GM23248 (cell line): ENCODE data around the gene TTC16. TPM values are rescaled to one million over a fixed set of nuclear protein-coding genes. Genes with fewer than 3 reads are reported as not detected.
A peak's percentile ranks its signal among the peaks of the same experiment; 100 is the strongest.

Experiments used
- DNase-seq: peaks from one replicate; pipeline ENCODE4 v3.0.0-alpha.2; 2015
- H2AFZ ChIP-seq: fragments of 200-600 bp; sonication (generic); 2 replicates; pipeline ENCODE4 v1.6.1; 2016; ENCODE audit warnings: antibody characterized with exemption
- H3F3A ChIP-seq: fragments of 200-600 bp; sonication (generic); 2 replicates; pipeline ENCODE4 v1.6.1; 2016; ENCODE audit warnings: mild to moderate bottlenecking, antibody characterized with exemption, mixed run types; ENCODE audit not compliant: insufficient read depth
- H3K27ac ChIP-seq: fragments of 200-600 bp; sonication (generic); 2 replicates; pipeline ENCODE4 v1.5.1; 2016; ENCODE audit warnings: mild to moderate bottlenecking
- H3K27me3 ChIP-seq: fragments of 200-600 bp; sonication (generic); replicated peaks from 2 replicates; pipeline ENCODE4 v1.6.1; 2016; ENCODE audit warnings: mild to moderate bottlenecking; ENCODE audit not compliant: insufficient read depth
- H3K36me3 ChIP-seq: fragments of 200-600 bp; sonication (generic); 2 replicates; pipeline ENCODE4 v1.6.1; 2016; ENCODE audit warnings: low read depth, mild to moderate bottlenecking
- H3K4me1 ChIP-seq: fragments of 200-600 bp; sonication (generic); 2 replicates; pipeline ENCODE4 v1.6.1; 2016; ENCODE audit warnings: mild to moderate bottlenecking; ENCODE audit not compliant: insufficient read depth
- H3K4me2 ChIP-seq: fragments of 200-600 bp; sonication (generic); one replicate; pipeline ENCODE4 v1.6.1; 2016; ENCODE audit warnings: mild to moderate bottlenecking; ENCODE audit not compliant: unreplicated experiment
- H3K4me3 ChIP-seq: fragments of 200-600 bp; sonication (generic); 2 replicates; pipeline ENCODE4 v1.5.1; 2016; ENCODE audit warnings: mild to moderate bottlenecking
- H3K79me2 ChIP-seq: fragments of 200-600 bp; sonication (generic); 2 replicates; pipeline ENCODE4 v1.6.1; 2016; ENCODE audit warnings: mild to moderate bottlenecking; ENCODE audit not compliant: insufficient read depth
- H3K9ac ChIP-seq: fragments of 200-600 bp; sonication (generic); 2 replicates; pipeline ENCODE4 v1.6.1; 2016; ENCODE audit warnings: mild to moderate bottlenecking
- H3K9me2 ChIP-seq: fragments of 200-600 bp; sonication (generic); 2 replicates; pipeline ENCODE4 v1.6.1; 2016; ENCODE audit warnings: mixed run types, mild to moderate bottlenecking, moderate library complexity; ENCODE audit not compliant: insufficient read depth
- H3K9me3 ChIP-seq: fragments of 200-600 bp; sonication (generic); one replicate; pipeline ENCODE4 v1.6.1; 2017; ENCODE audit warnings: low read depth
- H4K20me1 ChIP-seq: fragments of 200-600 bp; sonication (generic); 2 replicates; pipeline ENCODE4 v1.6.0; 2016; ENCODE audit not compliant: insufficient read depth
- EZH2 ChIP-seq: fragments of 200-600 bp; sonication (generic); IDR thresholded peaks from 2 replicates; pipeline ENCODE4 v1.6.1; 2018; ENCODE audit warnings: antibody characterized with exemption, mild to moderate bottlenecking; ENCODE audit not compliant: insufficient read depth, poor library complexity, severe bottlenecking
- EZH2phosphoT487 ChIP-seq: fragments of 200-600 bp; sonication (generic); IDR thresholded peaks from 2 replicates; pipeline ENCODE4 v1.6.1; 2018; ENCODE audit warnings: antibody characterized with exemption, moderate library complexity, mild to moderate bottlenecking, low read depth; ENCODE audit not compliant: insufficient read depth
- WGBS, 2 experiments: methylation state at CpG; one replicate each; pipeline ENCODE4 v1.1.6; 2015 to 2017; ENCODE audit warnings: low lambda C conversion rate in 2 of 2, low coverage in 1 of 2; ENCODE audit errors: missing lambda C conversion rate in 2 of 2; 5-methylcytosine and 5-hydroxymethylcytosine counted together
- in situ Hi-C: fragments of 300-500 bp; cut with MboI; formaldehyde crosslinking; loops from 2 replicates; pipeline ENCODE4 v1.15.0; 2020
- polyA plus RNA-seq: library from polyadenylated mRNA; unstranded; fragments of >200 nt; fragmentation: Nextera tagmentation; extraction: Ambion mirVana; gene quantifications from 2 replicates; pipeline ENCODE4 v1.2.1, GENCODE V29; 2016
- total RNA-seq: library from RNA; depleted of rRNA; stranded (reverse); fragments of >200 nt; shearing (Covaris generic); gene quantifications from 2 replicates; pipeline ENCODE4 v1.2.3, GENCODE V29; 2014

The TTC16 gene
- total and polyA plus RNA-seq, 2 experiments from 2014 or later, result 0.06 TPM; not detected in 1

DNA sequence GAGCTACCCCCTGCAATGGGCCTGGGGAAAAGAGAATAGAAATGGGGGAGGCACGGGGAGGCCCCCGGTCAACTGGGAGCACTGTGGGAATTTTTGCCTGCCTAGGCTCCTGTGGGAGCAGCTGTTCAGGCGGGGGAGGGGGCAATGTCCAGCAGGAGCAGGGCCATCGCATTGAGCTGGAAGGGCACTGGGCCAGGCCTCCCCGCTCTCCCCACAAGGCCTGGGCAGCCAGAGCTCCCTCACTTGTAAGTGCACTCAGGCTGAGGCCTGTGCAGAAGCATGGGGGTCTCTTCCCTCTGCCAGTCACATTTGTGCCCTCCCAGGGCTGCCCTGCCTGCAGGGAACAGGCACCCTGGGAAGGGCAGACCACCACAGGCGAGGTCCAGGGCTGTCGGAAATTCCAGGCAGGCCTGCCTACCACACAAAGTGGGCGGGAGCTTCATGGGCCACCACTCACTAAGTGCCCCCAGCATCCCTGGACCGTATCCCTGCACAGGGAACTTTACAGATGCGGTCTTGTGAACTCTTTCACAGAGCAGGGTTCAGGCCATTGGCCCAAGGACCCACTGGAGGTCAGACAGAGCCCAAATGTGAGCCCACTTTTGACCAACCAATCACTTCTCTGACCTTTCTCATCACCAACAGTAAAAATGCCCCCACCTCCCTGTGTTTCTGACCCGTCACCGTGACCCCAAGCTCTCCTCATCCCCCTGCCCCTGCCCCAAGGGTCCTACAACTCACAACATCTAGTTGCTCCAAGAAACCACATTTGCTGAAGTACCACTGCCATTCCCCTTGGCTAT is 10.1 kb upstream of the TTC16 start:
- Histone ChIP-seq H3K9me2 (no peaks in the 10 kb centered on the region), H3K9ac (no peak overlapping the region), H3K9me3 (no peaks in the 10 kb centered on the region), H3F3A (no peaks in the 10 kb centered on the region), H3K79me2 (no peaks in the 10 kb centered on the region), H4K20me1 (no peaks in the 10 kb centered on the region), H3K4me3 (no peak overlapping the region), H3K4me1 (no peaks in the 10 kb centered on the region), H3K27me3 (no peaks in the 10 kb centered on the region), H3K4me2 (no peak overlapping the region), H3K36me3 (no peaks in the 10 kb centered on the region), H3K27ac (no peak overlapping the region), H2AFZ (no peak overlapping the region)
- no peak for DNase-seq
- in situ Hi-C loops, result no loop called here
- 80 to 86% methylated on average over 12 of the region's 12 CpGs for WGBS, 2 experiments
- TF ChIP-seq EZH2 (no peak), EZH2phosphoT487 (no peak)

DNA sequence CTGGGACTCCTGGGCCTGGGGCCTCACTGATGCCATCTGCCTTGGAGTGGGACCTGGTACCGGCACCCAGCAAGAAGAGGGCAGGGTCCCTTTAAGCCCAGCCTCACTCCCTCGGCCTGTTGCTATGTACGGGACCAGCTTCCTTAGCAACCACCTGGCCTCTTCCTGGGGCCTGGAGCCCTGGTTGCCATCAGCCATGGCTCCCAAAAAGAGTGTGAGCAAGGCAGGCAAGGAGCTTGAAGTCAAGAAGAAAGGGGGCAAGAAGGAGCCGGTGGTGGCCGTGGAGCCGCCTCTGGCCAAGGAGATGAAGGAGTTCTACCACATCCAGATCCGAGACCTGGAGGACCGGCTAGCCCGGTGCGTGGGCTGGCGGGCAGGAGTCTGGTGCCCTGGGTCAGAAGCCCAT is 9.0 kb upstream of the TTC16 start, which contains the start of gene CFAP157:
TSS of gene CFAP157 (plus strand) at position 153 of the 406 bp plus-strand sequence. CDS start at position 197, 44 bp downstream.
- no peaks in the 10 kb centered on the region for H3K27me3 ChIP-seq
- H4K20me1 ChIP-seq, result no peaks in the 10 kb centered on the region
- no peaks in the 10 kb centered on the region for H3K36me3 ChIP-seq
- H3K4me2 ChIP-seq, result no peak within 1 kb of the TSS
- TF ChIP-seq EZH2 (no peak), EZH2phosphoT487 (no peak)
- 71 to 75% methylated on average over 11 of the region's 11 CpGs for WGBS, 2 experiments
- H3K9me3 ChIP-seq, result no peaks in the 10 kb centered on the region
- H3K4me3 ChIP-seq, result no peak within 1 kb of the TSS
- no peak within 1 kb of the TSS for H3K27ac ChIP-seq
- no peak within 1 kb of the TSS for H2AFZ ChIP-seq
- DNase-seq, result no peak
- no peaks in the 10 kb centered on the region for H3K79me2 ChIP-seq
- H3K4me1 ChIP-seq, result no peaks in the 10 kb centered on the region
- no peaks in the 10 kb centered on the region for H3F3A ChIP-seq
- H3K9me2 ChIP-seq, result no peaks in the 10 kb centered on the region
- H3K9ac ChIP-seq, result no peak within 1 kb of the TSS
- in situ Hi-C loops, result no loop called here

DNA sequence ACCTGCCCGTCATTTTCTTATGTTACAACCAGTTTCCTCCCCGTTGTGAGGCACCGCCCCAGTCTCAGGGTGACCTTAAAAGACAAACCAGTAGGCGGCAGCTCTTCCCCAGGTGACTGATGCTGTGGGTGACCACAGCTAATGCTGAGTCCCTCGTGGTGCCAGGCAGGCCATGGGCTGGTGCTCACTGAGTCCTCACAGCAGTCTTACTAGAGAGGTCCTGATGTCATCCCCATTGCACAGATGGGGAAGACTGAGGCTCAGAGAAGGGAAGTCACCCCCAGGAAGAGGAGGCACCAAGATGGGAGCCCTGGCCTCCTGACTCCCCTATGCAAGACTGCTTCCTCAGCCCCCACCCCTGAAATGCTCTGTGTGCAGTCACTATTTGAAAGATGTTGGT is 8.1 kb upstream of the TTC16 start:
- 65 to 75% methylated on average over 5 of the region's 5 CpGs for WGBS, 2 experiments
- DNase-seq, result peak; percentile 12
- Histone ChIP-seq H3K36me3 (no peaks in the 10 kb centered on the region), H3K4me1 (no peaks in the 10 kb centered on the region), H3K9ac (no peak overlapping the region), H3K9me2 (no peaks in the 10 kb centered on the region), H2AFZ (no peak overlapping the region), H3K27ac (no peak overlapping the region), H3K4me2 (no peak overlapping the region), H3K4me3 (no peak overlapping the region), H3K79me2 (no peaks in the 10 kb centered on the region), H3K9me3 (no peaks in the 10 kb centered on the region), H4K20me1 (no peaks in the 10 kb centered on the region), H3F3A (no peaks in the 10 kb centered on the region), H3K27me3 (no peaks in the 10 kb centered on the region)
- in situ Hi-C loops, result no loop called here
- TF ChIP-seq EZH2phosphoT487, result no peak
- no peak for TF ChIP-seq EZH2

DNA sequence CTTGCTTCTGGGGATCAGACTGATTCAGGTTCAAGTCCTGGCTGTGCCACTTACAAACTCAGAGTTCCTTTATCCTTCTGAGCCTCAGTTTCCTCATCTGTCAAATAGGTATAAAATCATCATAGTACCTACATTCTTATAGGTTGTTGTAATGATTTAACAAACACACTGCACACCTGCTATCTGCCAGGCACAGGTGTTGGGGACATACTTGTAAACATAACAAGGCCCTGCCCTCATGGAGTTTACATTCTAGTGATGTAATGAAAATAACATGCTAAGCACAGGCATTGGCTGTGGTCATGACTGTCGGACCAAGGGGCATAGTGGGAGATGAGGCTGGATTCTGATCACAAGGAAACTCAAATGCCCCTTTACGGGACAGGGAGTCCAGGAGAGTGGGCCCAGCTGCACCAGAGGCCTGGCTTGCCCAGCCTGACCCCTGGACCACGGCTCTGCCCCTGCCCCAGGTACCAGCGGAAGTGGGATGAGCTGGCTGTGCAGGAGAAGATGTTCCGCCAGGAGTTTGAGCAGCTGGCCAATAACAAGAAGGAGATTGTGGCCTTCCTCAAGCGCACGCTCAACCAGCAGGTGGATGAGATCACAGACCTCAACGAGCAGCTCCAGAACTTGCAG is 6.8 kb upstream of the TTC16 start:
- H3K9me3 ChIP-seq, result no peaks in the 10 kb centered on the region
- H3K27me3 ChIP-seq, result no peaks in the 10 kb centered on the region
- H3K27ac ChIP-seq, result no peak overlapping the region
- no peak overlapping the region for H2AFZ ChIP-seq
- WGBS, 2 experiments, result 80 to 90% methylated on average over 8 of the region's 8 CpGs
- H3K36me3 ChIP-seq, result no peaks in the 10 kb centered on the region
- H3K4me1 ChIP-seq, result no peaks in the 10 kb centered on the region; the same call in 1 of the 2 replicates
- H3K79me2 ChIP-seq, result peaks cover 6% of the 10 kb centered on the region; the same call in 1 of the 2 replicates
- no peak for DNase-seq
- H3K4me2 ChIP-seq, result no peak overlapping the region
- no peaks in the 10 kb centered on the region for H3F3A ChIP-seq
- no peak overlapping the region for H3K9ac ChIP-seq
- in situ Hi-C loops, result no loop called here
- H3K9me2 ChIP-seq, result no peaks in the 10 kb centered on the region
- TF ChIP-seq EZH2phosphoT487 (no peak), EZH2 (no peak)
- no peaks in the 10 kb centered on the region for H4K20me1 ChIP-seq
- no peak overlapping the region for H3K4me3 ChIP-seq
